Testis (tissue), 3 donors: ENCODE measurements around the gene MAPKAPK2. TPM values are rescaled to one million over a fixed set of nuclear protein-coding genes. Genes with fewer than 3 reads are reported as not detected.

Experiments
- DNase-seq: peaks from one replicate; pipeline ENCODE4 v3.0.0-alpha.2; 2019
- H3K27ac ChIP-seq, 2 donors: fragments of 200-600 bp; sonication (generic); one replicate each; pipeline ENCODE4 v1.5.1; 2019
- H3K27me3 ChIP-seq: fragments of 200-600 bp; sonication (generic); one replicate; pipeline ENCODE4 v1.5.1; 2019
- H3K36me3 ChIP-seq: fragments of 200-600 bp; sonication (generic); one replicate; pipeline ENCODE4 v1.5.1; 2017; ENCODE audit warnings: low read depth; ENCODE audit errors: missing control alignments
- H3K4me1 ChIP-seq: fragments of 200-600 bp; sonication (generic); one replicate; pipeline ENCODE4 v1.5.1; 2019
- H3K4me3 ChIP-seq, 2 donors: fragments of 200-600 bp; sonication (generic); one replicate each; pipeline ENCODE4 v1.5.1; 2017 to 2019
- H3K9me3 ChIP-seq: fragments of 200-600 bp; sonication (generic); one replicate; pipeline ENCODE4 v1.5.1; 2017
- POLR2A ChIP-seq: fragments of 450-650 bp; IDR thresholded peaks from one replicate; pipeline ENCODE4 v1.6.1; 2017; ENCODE audit warnings: antibody characterized with exemption, mild to moderate bottlenecking, moderate library complexity
- WGBS, 2 donors: methylation state at CpG; one replicate each; pipeline ENCODE4 v1.1.5; 2018; 5-methylcytosine and 5-hydroxymethylcytosine counted together
- intact Hi-C: fragments of 100-400 bp; cut with DNase I; formaldehyde crosslinking; loops from one replicate; pipeline ENCODE4 v1.15.1; 2023; ENCODE audit warnings: low total_unique reads
- polyA plus RNA-seq: library from polyadenylated mRNA; stranded (reverse); fragments of 350-450 nt; fragmentation: Illumina TruSeq; extraction: RNeasy Lipid Tissue Mini Kit (QIAGEN cat#74804); gene quantifications from one replicate; pipeline ENCODE4 v1.2.3, GENCODE V29; 2014; ENCODE audit warnings: low read depth, low replicate concordance; ENCODE audit not compliant: insufficient read depth
- total RNA-seq, 2 donors: library from RNA; depleted of rRNA; stranded (reverse); fragments of >200 nt; gene quantifications; one replicate each; pipeline ENCODE4 v1.2.3, GENCODE V29; 2016
- TF ChIP-seq, protein P1 (sequence below), 3 experiments: fragments of 450-650 bp in 2 of 3; fragments of 200-600 bp in 1 of 3; sonication (generic) in 1 of 3; IDR thresholded peaks; one replicate each; pipeline ENCODE4 v1.5.1; 2016 to 2019; ENCODE audit warnings: antibody characterized with exemption in 3 of 3, mild to moderate bottlenecking in 2 of 3, moderate library complexity in 1 of 3

MAPKAPK2 gene
- total and polyA plus RNA-seq, 3 donors from 2014 or later, result 66.3 to 76.5 (median 69.1) TPM

DNA sequence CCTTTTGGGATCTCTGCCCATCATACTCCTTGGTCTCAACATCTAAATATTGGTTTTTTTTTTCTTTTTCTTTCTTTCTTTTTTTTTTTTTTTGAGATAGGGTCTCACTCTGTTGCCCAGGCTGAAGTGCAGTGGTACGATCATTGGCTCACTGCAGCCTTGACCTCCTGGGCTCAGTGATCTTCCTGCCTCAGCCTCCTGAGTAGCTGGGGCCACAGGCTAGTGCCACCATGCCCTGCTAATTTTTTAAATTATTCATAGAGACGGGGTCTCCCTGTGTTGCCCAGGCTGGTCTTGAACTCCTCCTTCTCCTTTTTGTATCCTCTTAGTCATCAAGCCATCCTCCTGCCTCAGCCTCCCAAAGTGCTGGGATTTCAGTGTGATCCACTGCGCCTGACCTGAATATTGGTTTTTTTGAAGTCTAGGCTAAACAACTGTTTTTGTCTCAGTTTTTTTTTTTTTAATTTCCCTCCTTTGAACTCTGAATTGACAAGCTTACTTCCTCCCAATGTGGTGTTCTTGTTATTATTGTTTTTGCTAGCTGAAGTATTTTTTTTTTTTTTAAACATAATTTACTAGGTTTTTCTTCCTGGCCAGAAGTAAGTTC lies 30.9 kb downstream of the MAPKAPK2 start:
- intact Hi-C loops, result no loop called here
- Histone ChIP-seq H3K4me1 (peaks cover 9% of the 10 kb centered on the region), H3K9me3 (no peaks in the 10 kb centered on the region), H3K36me3 (no peaks in the 10 kb centered on the region), H3K4me3 (no peak overlapping the region), H3K27me3 (no peaks in the 10 kb centered on the region), H3K27ac (no peak overlapping the region)
- WGBS, 2 donors, result 87 to 89% methylated on average over 3 of the region's 3 CpGs
- TF ChIP-seq POLR2A, result no peak
- TF ChIP-seq, protein P1, sequence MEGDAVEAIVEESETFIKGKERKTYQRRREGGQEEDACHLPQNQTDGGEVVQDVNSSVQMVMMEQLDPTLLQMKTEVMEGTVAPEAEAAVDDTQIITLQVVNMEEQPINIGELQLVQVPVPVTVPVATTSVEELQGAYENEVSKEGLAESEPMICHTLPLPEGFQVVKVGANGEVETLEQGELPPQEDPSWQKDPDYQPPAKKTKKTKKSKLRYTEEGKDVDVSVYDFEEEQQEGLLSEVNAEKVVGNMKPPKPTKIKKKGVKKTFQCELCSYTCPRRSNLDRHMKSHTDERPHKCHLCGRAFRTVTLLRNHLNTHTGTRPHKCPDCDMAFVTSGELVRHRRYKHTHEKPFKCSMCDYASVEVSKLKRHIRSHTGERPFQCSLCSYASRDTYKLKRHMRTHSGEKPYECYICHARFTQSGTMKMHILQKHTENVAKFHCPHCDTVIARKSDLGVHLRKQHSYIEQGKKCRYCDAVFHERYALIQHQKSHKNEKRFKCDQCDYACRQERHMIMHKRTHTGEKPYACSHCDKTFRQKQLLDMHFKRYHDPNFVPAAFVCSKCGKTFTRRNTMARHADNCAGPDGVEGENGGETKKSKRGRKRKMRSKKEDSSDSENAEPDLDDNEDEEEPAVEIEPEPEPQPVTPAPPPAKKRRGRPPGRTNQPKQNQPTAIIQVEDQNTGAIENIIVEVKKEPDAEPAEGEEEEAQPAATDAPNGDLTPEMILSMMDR (IDR thresholded peaks at IDR 0.05), result no peak
- no peak for DNase-seq

DNA sequence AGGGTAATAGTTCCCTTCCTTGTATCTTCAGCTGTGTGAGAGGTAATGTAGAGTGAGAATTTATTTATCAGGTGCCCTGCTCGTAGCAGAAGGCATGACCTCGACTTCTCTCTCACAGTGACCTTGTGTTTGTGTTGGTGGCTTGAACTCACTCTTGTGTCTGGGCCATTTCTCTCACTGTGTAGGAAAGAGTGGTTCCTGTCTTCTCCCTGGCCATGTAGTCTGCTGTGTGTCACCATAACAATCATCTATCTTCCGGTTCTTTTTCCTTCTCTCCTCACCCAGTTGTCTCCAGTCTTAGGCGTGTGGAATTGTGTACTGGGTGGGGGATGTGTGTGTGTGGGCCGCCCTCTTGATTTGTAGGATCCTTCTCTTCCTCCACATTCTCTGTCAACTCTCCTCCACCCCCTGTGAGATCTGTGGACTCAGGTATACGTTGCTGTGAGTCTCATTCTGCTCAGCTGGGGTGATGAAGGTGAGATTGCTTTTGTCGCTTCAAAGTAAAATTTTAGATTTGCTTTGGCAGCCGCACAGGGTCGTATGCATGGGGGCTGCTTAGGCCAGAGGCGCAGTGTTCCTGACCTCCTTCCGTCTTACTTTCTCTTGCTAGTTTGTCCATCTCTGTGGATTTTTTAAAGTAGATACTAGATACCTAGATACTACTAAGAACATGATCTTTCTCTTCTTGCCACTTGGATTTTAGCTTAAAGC lies 31.6 kb downstream of the MAPKAPK2 start:
- Histone ChIP-seq H3K27ac (no peak overlapping the region), H3K36me3 (no peaks in the 10 kb centered on the region), H3K27me3 (no peaks in the 10 kb centered on the region), H3K4me3 (no peak overlapping the region), H3K9me3 (no peaks in the 10 kb centered on the region), H3K4me1 (peaks cover 9% of the 10 kb centered on the region)
- no peak for DNase-seq
- intact Hi-C loops, result no loop called here
- TF ChIP-seq POLR2A, result no peak
- TF ChIP-seq, protein P1 (IDR thresholded peaks at IDR 0.05), result no peak
- WGBS, 2 donors, result 78 to 86% methylated on average over 11 of the region's 11 CpGs

DNA sequence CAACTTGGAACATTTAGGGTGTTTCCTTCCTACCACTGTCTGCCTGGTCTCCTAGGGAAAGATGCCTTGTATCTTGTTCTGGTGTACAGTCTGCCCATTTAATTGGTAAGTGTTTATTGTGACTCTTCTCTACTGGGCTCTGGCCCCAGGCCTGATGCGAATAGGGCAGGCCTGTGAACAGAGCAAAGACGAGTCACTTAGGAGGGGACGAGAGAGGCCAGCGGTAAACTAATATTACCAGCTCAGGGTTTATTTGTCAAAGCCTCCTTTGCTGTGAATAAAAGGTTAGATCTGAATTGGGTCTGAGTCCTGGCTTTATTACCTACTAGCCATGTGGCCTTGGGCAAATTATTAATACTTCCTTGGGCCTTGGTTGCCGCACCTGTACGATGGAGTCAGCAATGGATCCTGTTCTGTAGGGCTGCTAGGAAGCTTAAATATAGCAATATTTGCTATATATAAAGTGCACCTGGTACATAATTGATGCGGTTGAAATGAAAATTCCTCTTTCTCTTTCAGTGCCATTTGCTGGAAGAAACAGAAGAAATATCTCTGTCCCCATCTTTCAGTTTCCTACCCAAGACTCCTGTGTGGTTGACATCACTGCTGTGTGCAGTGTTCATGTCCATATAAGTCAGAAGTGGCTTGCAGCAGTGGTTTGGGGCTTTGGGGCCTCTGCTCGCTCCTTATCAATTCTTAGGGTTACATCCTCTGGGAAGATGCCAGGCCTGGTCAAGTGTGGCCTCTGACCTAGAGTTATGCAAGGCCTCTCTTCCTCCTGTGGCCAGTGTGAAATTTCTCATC lies 32.4 kb downstream of the MAPKAPK2 start:
- no peak for DNase-seq
- TF ChIP-seq, protein P1 (IDR thresholded peaks at IDR 0.05), result no peak
- TF ChIP-seq POLR2A, result no peak
- Histone ChIP-seq H3K36me3 (no peaks in the 10 kb centered on the region), H3K4me3 (no peak overlapping the region), H3K9me3 (no peaks in the 10 kb centered on the region), H3K27me3 (no peaks in the 10 kb centered on the region), H3K27ac (no peak overlapping the region), H3K4me1 (peaks cover 9% of the 10 kb centered on the region)
- 82 to 90% methylated on average over 7 to 8 of the region's 8 CpGs for WGBS, 2 donors
- intact Hi-C loops, result no loop called here

DNA sequence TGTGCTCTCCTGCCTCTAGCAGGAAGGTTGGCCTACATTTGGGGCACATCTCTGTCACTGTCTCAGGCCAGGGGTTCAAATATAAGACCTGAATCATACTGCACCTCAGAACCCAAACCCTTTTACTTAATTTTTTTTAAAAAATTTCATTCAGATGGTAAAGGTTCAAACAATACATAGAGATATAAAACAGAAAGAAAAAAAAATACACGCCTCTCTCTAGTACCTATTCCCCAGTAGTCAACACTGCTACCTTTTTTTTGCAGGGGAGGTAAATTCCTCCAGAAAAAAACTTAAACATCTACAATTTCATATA lies 32.9 kb downstream of the MAPKAPK2 start:
- Histone ChIP-seq H3K9me3 (no peaks in the 10 kb centered on the region), H3K4me3 (no peak overlapping the region), H3K36me3 (no peaks in the 10 kb centered on the region), H3K4me1 (peaks cover 9% of the 10 kb centered on the region), H3K27me3 (no peaks in the 10 kb centered on the region), H3K27ac (no peak overlapping the region)
- TF ChIP-seq POLR2A, result no peak
- TF ChIP-seq, protein P1 (IDR thresholded peaks at IDR 0.05), result no peak
- 85 to 98% methylated on average over 1 of the region's 1 CpG for WGBS, 2 donors
- intact Hi-C loops, result no loop called here
- DNase-seq, result no peak
